ENCODE data around the gene OR2AT4.

Gene OR2AT4

DNA sequence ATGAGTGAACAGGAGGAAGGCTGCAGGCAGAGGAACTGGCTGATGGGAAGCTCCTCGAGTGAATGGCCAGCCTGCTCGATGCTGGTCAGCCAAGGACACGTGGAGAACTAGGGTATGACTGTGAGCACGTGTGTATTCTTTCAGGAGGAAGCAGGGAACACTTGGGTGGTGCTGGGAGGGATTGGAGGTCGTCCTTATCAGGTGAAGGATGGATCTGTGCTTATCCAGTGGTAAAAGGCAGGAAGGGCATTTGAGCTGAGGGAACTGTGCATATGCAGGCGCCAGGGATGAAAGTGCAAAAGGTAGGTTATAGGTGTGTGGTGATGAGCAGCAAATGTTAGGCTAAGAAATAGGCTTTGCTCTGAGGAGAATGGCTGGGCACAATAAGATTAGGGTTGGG, 44.5 kb upstream of the OR2AT4 start:
- TF ChIP-seq EZH2phosphoT487 (IDR thresholded peaks at IDR 0.05; ENCODE audit: borderline replicate concordance): no peak
- TF ChIP-seq, protein P1, sequence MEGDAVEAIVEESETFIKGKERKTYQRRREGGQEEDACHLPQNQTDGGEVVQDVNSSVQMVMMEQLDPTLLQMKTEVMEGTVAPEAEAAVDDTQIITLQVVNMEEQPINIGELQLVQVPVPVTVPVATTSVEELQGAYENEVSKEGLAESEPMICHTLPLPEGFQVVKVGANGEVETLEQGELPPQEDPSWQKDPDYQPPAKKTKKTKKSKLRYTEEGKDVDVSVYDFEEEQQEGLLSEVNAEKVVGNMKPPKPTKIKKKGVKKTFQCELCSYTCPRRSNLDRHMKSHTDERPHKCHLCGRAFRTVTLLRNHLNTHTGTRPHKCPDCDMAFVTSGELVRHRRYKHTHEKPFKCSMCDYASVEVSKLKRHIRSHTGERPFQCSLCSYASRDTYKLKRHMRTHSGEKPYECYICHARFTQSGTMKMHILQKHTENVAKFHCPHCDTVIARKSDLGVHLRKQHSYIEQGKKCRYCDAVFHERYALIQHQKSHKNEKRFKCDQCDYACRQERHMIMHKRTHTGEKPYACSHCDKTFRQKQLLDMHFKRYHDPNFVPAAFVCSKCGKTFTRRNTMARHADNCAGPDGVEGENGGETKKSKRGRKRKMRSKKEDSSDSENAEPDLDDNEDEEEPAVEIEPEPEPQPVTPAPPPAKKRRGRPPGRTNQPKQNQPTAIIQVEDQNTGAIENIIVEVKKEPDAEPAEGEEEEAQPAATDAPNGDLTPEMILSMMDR (conservative IDR thresholded peaks at IDR 0.05; ENCODE audit: low read length): no peak
- H3K9me2 ChIP-seq (replicated peaks; ENCODE audit: low read depth, low read length): no peaks in the 10 kb centered on the region
- no peaks in the 10 kb centered on the region for H3K27me3 ChIP-seq (ENCODE audit: insufficient read depth, low read length, poor library complexity, severe bottlenecking)
- H3K4me2 ChIP-seq (ENCODE audit: low read depth, low read length, poor library complexity, severe bottlenecking): no peak overlapping the region
- H3K4me3 ChIP-seq (ENCODE audit: low read length, poor library complexity, severe bottlenecking): no peak overlapping the region
- H3K4me1 ChIP-seq (ENCODE audit: insufficient read depth, low read length, poor library complexity, severe bottlenecking): peaks cover 18% of the 10 kb centered on the region
- no peaks in the 10 kb centered on the region for H4K20me1 ChIP-seq (ENCODE audit: insufficient read depth, low read length, poor library complexity, severe bottlenecking)
- no peak overlapping the region for H2AFZ ChIP-seq (ENCODE audit: low read length)
- H3F3A ChIP-seq (ENCODE audit: low read depth): peaks cover 5% of the 10 kb centered on the region; the same call in 1 of the 2 replicates
- H3K36me3 ChIP-seq (ENCODE audit: insufficient read depth, low read length): no peaks in the 10 kb centered on the region
- no peaks in the 10 kb centered on the region for H3K79me2 ChIP-seq (ENCODE audit: insufficient read depth, low read length)
- H3K9ac ChIP-seq (ENCODE audit: low read depth, low read length, poor library complexity, severe bottlenecking): no peak overlapping the region
- H3K9me3 ChIP-seq (ENCODE audit: insufficient read depth, low read depth, low read length): no peaks in the 10 kb centered on the region

DNA sequence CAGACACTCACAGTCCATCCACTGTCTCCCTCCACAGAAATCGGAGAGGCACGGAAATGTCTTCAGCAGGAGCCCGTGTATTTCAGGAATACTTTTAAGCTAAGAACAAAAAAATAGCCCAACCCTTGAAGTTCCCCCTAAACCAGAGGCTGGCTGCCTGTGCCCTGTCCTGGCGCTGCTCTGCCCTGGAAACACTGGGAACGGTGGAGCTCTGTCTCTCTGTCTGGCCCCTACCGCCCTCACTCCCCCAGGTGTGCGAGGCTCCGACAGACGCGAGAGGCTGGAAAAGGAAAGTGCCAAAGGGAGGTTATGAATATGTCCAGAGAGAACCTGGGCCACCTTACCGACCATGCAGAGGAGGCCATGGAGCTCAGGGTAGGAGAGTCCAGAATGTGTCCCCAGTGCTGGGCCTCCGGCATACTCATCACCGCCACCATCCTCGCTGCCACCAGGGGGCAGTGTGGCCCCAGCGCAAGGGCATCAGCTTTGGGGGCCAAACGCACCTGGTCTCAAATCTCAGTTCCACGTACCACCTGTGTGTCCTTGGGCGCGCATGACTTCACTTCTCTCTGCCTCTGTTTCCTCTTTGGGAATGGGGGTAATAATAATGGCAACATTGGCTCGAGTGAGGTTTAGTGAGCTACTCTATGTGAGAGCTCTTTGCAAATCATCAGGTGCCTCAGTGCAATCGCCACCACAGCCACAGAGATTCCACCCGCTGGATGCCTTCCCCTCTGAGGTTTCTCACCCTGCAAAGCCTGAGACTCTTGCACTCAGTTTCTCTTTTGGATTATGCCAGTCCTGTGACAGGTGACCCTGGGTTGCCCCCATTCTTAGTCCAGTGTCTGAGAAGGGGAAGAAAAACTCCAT, 43.8 kb upstream of the OR2AT4 start:
- Histone ChIP-seq H3K4me3 (ENCODE audit: low read length, poor library complexity, severe bottlenecking) (no peak overlapping the region), H3K4me1 (ENCODE audit: insufficient read depth, low read length, poor library complexity, severe bottlenecking) (peaks cover 18% of the 10 kb centered on the region)

DNA sequence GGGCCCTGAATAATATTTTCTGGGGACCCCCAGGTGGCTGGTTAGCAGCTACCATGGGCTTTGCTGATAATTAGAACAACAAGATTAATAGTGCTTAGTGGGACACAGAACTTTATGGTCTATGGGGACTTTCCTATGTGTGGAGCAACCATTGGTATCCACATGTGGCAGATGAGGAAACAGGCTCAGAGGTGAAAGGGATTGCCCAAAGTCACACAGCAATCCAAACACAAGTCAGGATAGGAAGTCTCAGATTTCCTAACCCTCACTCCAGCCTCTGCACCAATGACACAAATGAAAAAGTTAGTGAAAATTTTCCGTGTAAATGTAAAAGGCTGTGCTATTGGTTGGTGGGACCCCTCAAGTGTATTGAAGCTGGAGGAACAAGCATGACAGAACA, 39.0 kb upstream of the OR2AT4 start:
- no peaks in the 10 kb centered on the region for H3K36me3 ChIP-seq (ENCODE audit: insufficient read depth, low read length)
- H3F3A ChIP-seq (ENCODE audit: low read depth): no peaks in the 10 kb centered on the region
- no peaks in the 10 kb centered on the region for H3K79me2 ChIP-seq (ENCODE audit: insufficient read depth, low read length)
- no peak overlapping the region for H2AFZ ChIP-seq (ENCODE audit: low read length)
- no peak overlapping the region for H3K4me2 ChIP-seq (ENCODE audit: low read depth, low read length, poor library complexity, severe bottlenecking)
- H3K9me2 ChIP-seq (replicated peaks; ENCODE audit: low read depth, low read length): no peaks in the 10 kb centered on the region
- TF ChIP-seq, protein P1 (conservative IDR thresholded peaks at IDR 0.05; ENCODE audit: low read length): no peak
- TF ChIP-seq EZH2phosphoT487 (IDR thresholded peaks at IDR 0.05; ENCODE audit: borderline replicate concordance): no peak
- H3K9me3 ChIP-seq (ENCODE audit: insufficient read depth, low read depth, low read length): no peaks in the 10 kb centered on the region
- no peaks in the 10 kb centered on the region for H3K27me3 ChIP-seq (ENCODE audit: insufficient read depth, low read length, poor library complexity, severe bottlenecking)
- no peak overlapping the region for H3K4me3 ChIP-seq (ENCODE audit: low read length, poor library complexity, severe bottlenecking)
- H3K4me1 ChIP-seq (ENCODE audit: insufficient read depth, low read length, poor library complexity, severe bottlenecking): no peaks in the 10 kb centered on the region
- H4K20me1 ChIP-seq (ENCODE audit: insufficient read depth, low read length, poor library complexity, severe bottlenecking): no peaks in the 10 kb centered on the region
- H3K9ac ChIP-seq (ENCODE audit: low read depth, low read length, poor library complexity, severe bottlenecking): no peak overlapping the region

More for the DNA sequence above, 43.8 kb upstream of the OR2AT4 start:
- Histone ChIP-seq H3K36me3 (ENCODE audit: insufficient read depth, low read length) (no peaks in the 10 kb centered on the region), H3K9me3 (ENCODE audit: insufficient read depth, low read depth, low read length) (no peaks in the 10 kb centered on the region), H3K27me3 (ENCODE audit: insufficient read depth, low read length, poor library complexity, severe bottlenecking) (no peaks in the 10 kb centered on the region), H2AFZ (ENCODE audit: low read length) (no peak overlapping the region), H3F3A (ENCODE audit: low read depth) (peaks cover 5% of the 10 kb centered on the region; the same call in 1 of the 2 replicates), H3K4me2 (ENCODE audit: low read depth, low read length, poor library complexity, severe bottlenecking) (no peak overlapping the region), H3K9me2 (replicated peaks; ENCODE audit: low read depth, low read length) (no peaks in the 10 kb centered on the region), H3K9ac (ENCODE audit: low read depth, low read length, poor library complexity, severe bottlenecking) (no peak overlapping the region), H4K20me1 (ENCODE audit: insufficient read depth, low read length, poor library complexity, severe bottlenecking) (no peaks in the 10 kb centered on the region), H3K79me2 (ENCODE audit: insufficient read depth, low read length) (no peaks in the 10 kb centered on the region)
- TF ChIP-seq, protein P1 (conservative IDR thresholded peaks at IDR 0.05; ENCODE audit: low read length): peak; percentile 95
- no peak for TF ChIP-seq EZH2phosphoT487 (IDR thresholded peaks at IDR 0.05; ENCODE audit: borderline replicate concordance)

Measured in Loucy (cell line).